ENCODE data around the gene LRRC8B.
"Not testable (repeated sequence)": the region's sequence is repeated elsewhere in the genome, so short reads cannot be mapped to it uniquely, and the experiment has no call there.

The LRRC8B gene

GRCh38 chr1:89542345-89542744, 17.7 kb downstream of the LRRC8B start:
- TF ChIP-seq, protein P1, sequence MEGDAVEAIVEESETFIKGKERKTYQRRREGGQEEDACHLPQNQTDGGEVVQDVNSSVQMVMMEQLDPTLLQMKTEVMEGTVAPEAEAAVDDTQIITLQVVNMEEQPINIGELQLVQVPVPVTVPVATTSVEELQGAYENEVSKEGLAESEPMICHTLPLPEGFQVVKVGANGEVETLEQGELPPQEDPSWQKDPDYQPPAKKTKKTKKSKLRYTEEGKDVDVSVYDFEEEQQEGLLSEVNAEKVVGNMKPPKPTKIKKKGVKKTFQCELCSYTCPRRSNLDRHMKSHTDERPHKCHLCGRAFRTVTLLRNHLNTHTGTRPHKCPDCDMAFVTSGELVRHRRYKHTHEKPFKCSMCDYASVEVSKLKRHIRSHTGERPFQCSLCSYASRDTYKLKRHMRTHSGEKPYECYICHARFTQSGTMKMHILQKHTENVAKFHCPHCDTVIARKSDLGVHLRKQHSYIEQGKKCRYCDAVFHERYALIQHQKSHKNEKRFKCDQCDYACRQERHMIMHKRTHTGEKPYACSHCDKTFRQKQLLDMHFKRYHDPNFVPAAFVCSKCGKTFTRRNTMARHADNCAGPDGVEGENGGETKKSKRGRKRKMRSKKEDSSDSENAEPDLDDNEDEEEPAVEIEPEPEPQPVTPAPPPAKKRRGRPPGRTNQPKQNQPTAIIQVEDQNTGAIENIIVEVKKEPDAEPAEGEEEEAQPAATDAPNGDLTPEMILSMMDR (conservative IDR thresholded peaks at IDR 0.05; ENCODE audit: low read depth, low read length): no peak
- DNase-seq (ENCODE audit: low read depth): no peak
- no peak overlapping the region for H3K4me3 ChIP-seq (ENCODE audit: low read length)

DNA sequence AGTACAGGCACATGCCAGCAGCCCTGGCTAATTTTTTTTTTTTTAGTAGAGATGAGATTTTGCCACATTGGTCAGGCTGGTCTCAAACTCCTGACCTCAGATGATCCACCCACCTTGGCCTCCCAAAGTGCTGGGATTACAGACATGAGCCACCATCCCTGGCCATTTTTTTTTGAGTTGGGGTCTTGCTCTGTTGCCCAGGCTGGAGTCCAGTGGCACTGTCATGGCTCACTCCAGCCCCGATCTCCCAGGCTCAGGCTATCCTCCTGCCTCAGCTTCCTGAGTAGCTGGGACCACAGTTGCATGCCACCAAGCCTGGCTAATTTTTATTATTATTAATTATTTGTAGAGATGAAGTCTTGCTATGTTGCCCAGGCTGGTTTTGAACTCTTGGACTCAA, 19.0 kb downstream of the LRRC8B start:
- H3K4me3 ChIP-seq (ENCODE audit: low read length); DNase-seq (ENCODE audit: low read depth): not testable (repeated sequence)

DNA sequence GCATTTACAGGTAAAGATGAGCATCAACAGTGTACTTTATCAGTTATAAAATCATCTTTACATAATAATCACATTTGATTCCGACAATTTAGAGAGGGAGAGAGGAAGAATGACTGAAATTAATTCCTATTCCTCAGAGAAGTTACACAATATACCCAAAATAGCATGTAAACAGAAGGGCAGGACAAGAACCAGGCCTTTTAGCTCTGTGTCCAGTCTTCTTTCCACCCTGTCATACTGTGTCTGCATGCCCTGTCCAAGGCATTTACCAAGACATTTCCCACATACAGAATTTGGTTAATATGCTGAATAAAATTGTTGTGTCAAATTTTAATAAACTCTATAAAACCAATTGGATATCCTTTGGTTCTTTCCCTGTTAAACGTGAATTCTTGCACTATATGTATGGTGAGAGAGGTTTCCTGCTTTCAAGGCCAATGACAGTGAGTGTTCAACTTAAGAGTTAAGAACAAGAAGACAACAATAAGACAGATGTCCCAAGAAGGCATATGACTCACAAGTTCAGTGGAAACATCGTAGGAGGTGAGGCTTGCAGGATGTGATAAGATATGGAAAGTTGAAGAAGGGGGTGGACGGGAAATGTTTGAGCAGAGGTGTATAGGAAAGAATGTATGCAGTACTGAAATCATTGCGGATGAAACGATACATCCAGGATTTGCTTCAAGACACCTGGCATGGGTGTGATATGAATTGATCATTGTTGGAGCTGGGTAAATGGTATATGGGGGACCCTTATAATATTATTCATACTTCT, 20.8 kb downstream of the LRRC8B start:
- TF ChIP-seq, protein P1 (conservative IDR thresholded peaks at IDR 0.05; ENCODE audit: low read depth, low read length): no peak
- no peak for DNase-seq (ENCODE audit: low read depth)
- H3K4me3 ChIP-seq (ENCODE audit: low read length): no peak overlapping the region

DNA sequence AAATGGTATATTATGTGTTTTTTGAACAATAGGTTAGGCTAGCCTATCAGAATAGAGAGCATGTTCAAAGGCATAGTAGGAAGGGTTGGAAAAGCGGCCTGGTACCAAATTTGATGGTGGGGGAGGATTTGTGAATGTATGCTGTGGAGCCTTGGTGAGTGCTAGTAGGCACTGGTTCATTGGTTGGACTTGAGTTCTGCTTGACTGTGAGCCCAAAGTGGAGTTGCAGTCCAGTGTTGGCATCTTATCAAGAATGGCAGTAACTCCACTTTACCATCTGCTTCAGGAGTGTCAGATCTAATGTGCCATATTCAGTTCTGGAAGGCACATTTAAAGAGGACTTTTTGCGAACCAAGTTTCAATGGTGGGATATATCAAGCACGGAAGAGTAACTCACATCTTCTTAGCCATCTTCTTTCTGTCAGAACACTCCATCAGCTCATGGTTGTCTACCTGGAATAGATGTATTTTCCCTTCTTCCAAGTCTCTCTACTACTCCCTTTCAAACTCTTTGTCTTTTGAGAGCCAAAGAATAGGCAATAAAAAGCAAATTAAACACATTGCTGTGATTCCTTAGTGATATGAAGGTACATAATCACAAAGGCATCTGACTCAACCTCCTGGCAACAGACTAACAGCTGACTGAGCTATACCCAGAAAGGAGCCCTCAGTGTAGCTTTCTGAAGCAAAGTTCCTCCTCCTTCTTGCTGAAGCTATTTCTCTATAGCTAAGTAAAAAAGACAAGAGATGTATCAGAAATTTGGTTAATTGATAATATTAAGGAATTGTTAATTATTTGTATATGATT, 21.7 kb downstream of the LRRC8B start:
- H3K4me3 ChIP-seq (ENCODE audit: low read length): no peak overlapping the region
- peak; percentile 11 for DNase-seq (ENCODE audit: low read depth)
- TF ChIP-seq, protein P1 (conservative IDR thresholded peaks at IDR 0.05; ENCODE audit: low read depth, low read length): no peak

GRCh38 chr1:89546934-89547562, 22.4 kb downstream of the LRRC8B start:
- no peak overlapping the region for H3K4me3 ChIP-seq (ENCODE audit: low read length)
- DNase-seq (ENCODE audit: low read depth): no peak
- TF ChIP-seq, protein P1 (conservative IDR thresholded peaks at IDR 0.05; ENCODE audit: low read depth, low read length): no peak

DNA sequence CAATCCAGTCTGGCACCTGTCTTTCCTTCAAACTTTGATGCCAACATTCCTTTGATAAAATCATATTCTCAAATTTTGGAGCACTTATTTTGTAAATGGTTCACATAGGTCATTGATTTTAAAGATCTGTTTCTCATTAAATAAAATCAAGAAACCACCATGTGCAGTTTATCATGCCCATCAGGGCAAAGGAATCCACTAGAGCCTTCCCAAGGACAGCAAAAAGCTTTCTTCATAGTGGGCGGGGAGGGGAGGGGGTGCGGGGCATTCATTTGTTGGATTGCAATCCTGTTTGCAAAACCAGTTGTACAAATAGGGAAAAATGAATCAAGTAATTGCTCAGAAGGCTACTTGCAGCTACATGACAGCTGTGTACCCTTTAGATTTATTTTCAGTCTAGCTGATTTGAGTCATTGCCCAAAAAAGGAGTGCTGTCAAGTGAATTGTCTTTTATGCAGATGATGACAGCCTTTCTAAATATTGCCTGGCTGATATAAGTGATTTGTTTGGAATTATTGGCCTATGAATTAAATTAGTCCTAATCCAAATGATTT, 23.0 kb downstream of the LRRC8B start:
- TF ChIP-seq, protein P1 (conservative IDR thresholded peaks at IDR 0.05; ENCODE audit: low read depth, low read length): no peak
- H3K4me3 ChIP-seq (ENCODE audit: low read length): no peak overlapping the region
- DNase-seq (ENCODE audit: low read depth): peak; percentile 2
